IMR-90 (cell line): ENCODE data around the gene TIMM44. TPM values are rescaled to one million over a fixed set of nuclear protein-coding genes. Genes with fewer than 3 reads are reported as not detected.
"Not testable (repeated sequence)": the region's sequence is repeated elsewhere in the genome, so short reads cannot be mapped to it uniquely, and the experiment has no call there.

Experiments used
- ATAC-seq: fragments of 200-7000 bp; cut with Tn5 transposase; 2 replicates; pipeline ENCODE4 v1.9.1; 2020; ENCODE audit warnings: low read depth, mild to moderate bottlenecking, moderate library complexity
- BruUV-seq: library from RNA; stranded (reverse); fragments of 400-500 nt; replicated peaks from 2 replicates; lab custom pipeline; 2021; lab: Mats Ljungman, UMichigan
- CTCF ChIA-PET: fragments of 300-600 bp; formaldehyde crosslinking; extraction: SDS; loops from one replicate; lab custom pipeline; 2021; ENCODE audit warnings: antibody characterized with exemption; lab: Yijun Ruan, JAX
- POLR2A ChIA-PET: fragments of 300-600 bp; sonication (Branson Sonifier 250); formaldehyde crosslinking; loops from one replicate; lab custom pipeline; 2022; ENCODE audit warnings: antibody characterized with exemption; ENCODE audit not compliant: unreplicated experiment; lab: Charles Lee
- DNase-seq: peaks from one replicate; pipeline ENCODE4 v3.0.0; 2013
- H2AFZ ChIP-seq: replicated peaks from 2 replicates; pipeline ENCODE3; 2013; ENCODE audit warnings: low read length, mild to moderate bottlenecking; ENCODE audit not compliant: poor library complexity
- H2AK5ac ChIP-seq: 2 replicates; pipeline ENCODE4 v1.6.1; 2013; ENCODE audit warnings: low read depth, low read length, inconsistent platforms
- H2AK9ac ChIP-seq: replicated peaks from 2 replicates; pipeline ENCODE3; 2013; ENCODE audit warnings: mild to moderate bottlenecking, low read depth, low read length, moderate library complexity; ENCODE audit not compliant: poor library complexity
- H2BK120ac ChIP-seq: 2 replicates; pipeline ENCODE4 v1.6.1; 2013; ENCODE audit warnings: low read depth, low read length, inconsistent platforms
- H2BK15ac ChIP-seq: 3 replicates; pipeline ENCODE4 v1.6.1; 2013; ENCODE audit warnings: low read depth, low read length, inconsistent platforms
- H2BK20ac ChIP-seq: 2 replicates; pipeline ENCODE4 v1.6.1; 2013; ENCODE audit warnings: low read depth, mild to moderate bottlenecking, inconsistent platforms, low read length, moderate library complexity
- H2BK5ac ChIP-seq: 2 replicates; pipeline ENCODE4 v1.6.1; 2013; ENCODE audit warnings: mild to moderate bottlenecking, low read depth, low read length, inconsistent platforms; ENCODE audit not compliant: poor library complexity, severe bottlenecking
- H3K14ac ChIP-seq: replicated peaks from 2 replicates; pipeline ENCODE4 v1.6.1; 2013; ENCODE audit warnings: low read depth, low read length, inconsistent platforms
- H3K18ac ChIP-seq: 2 replicates; pipeline ENCODE4 v1.6.1; 2013; ENCODE audit warnings: low read depth, low read length, control low read depth
- H3K23ac ChIP-seq: 2 replicates; pipeline ENCODE4 v1.6.1; 2013; ENCODE audit warnings: low read depth, low read length, inconsistent platforms
- H3K27ac ChIP-seq: 2 replicates; pipeline ENCODE4 v1.5.1; 2013; ENCODE audit warnings: mild to moderate bottlenecking, control low read depth, low read length; ENCODE audit not compliant: insufficient read depth
- H3K27me3 ChIP-seq: 2 replicates; pipeline ENCODE4 v1.6.1; 2013; ENCODE audit warnings: low read length; ENCODE audit not compliant: control insufficient read depth, insufficient read depth
- H3K36me3 ChIP-seq: 2 replicates; pipeline ENCODE4 v1.6.1; 2013; ENCODE audit warnings: low read length, mixed read lengths; ENCODE audit not compliant: control insufficient read depth, insufficient read depth
- H3K4ac ChIP-seq: 2 replicates; pipeline ENCODE4 v1.6.1; 2013; ENCODE audit warnings: low read depth, low read length, inconsistent platforms
- H3K4me1 ChIP-seq: 2 replicates; pipeline ENCODE4 v1.6.1; 2013; ENCODE audit warnings: low read length, mixed read lengths; ENCODE audit not compliant: control insufficient read depth, insufficient read depth
- H3K4me2 ChIP-seq: 2 replicates; pipeline ENCODE4 v1.6.1; 2013; ENCODE audit warnings: low read depth, mild to moderate bottlenecking, control low read depth, low read length, moderate library complexity
- H3K4me3 ChIP-seq: 2 replicates; pipeline ENCODE4 v1.5.1; 2013; ENCODE audit warnings: low read depth, mild to moderate bottlenecking, control low read depth, low read length, moderate library complexity; ENCODE audit not compliant: insufficient read depth
- H3K56ac ChIP-seq: 2 replicates; pipeline ENCODE4 v1.6.1; 2013; ENCODE audit warnings: low read length, inconsistent platforms; ENCODE audit not compliant: insufficient read depth; ENCODE audit errors: extremely low read depth
- H3K79me1 ChIP-seq, 2 experiments: 2 replicates each; pipeline ENCODE4 v1.6.1; 2013; ENCODE audit warnings: low read length in 2 of 2, inconsistent platforms in 1 of 2, low read depth in 1 of 2
- H3K9ac ChIP-seq: 2 replicates; pipeline ENCODE4 v1.6.1; 2013; ENCODE audit warnings: low read depth, low read length, control low read depth
- H3K9me1 ChIP-seq: 2 replicates; pipeline ENCODE4 v1.6.1; 2013; ENCODE audit warnings: low read length, inconsistent platforms; ENCODE audit not compliant: insufficient read depth
- H3K9me3 ChIP-seq: 2 replicates; pipeline ENCODE4 v1.6.1; 2013; ENCODE audit warnings: low read length; ENCODE audit not compliant: control insufficient read depth, insufficient read depth
- H4K20me1 ChIP-seq: 2 replicates; pipeline ENCODE4 v1.6.1; 2013; ENCODE audit warnings: low read length, inconsistent platforms; ENCODE audit not compliant: insufficient read depth
- H4K5ac ChIP-seq: 2 replicates; pipeline ENCODE4 v1.6.1; 2013; ENCODE audit warnings: mild to moderate bottlenecking, low read depth, low read length, control low read depth
- H4K8ac ChIP-seq, 2 experiments: 2 replicates each; pipeline ENCODE4 v1.6.1; 2013; ENCODE audit warnings: low read depth in 2 of 2, low read length in 2 of 2, control low read depth in 1 of 2, inconsistent platforms in 1 of 2
- H4K91ac ChIP-seq: 2 replicates; pipeline ENCODE4 v1.6.1; 2013; ENCODE audit warnings: low read depth, low read length, inconsistent platforms; ENCODE audit not compliant: insufficient read depth
- BHLHE40 ChIP-seq: fragments of 150-350 bp; IDR thresholded peaks from 2 replicates; pipeline ENCODE4 v1.6.1; 2016; ENCODE audit warnings: mild to moderate bottlenecking, low read depth, low read length
- CEBPB ChIP-seq: IDR thresholded peaks from 2 replicates; pipeline ENCODE4 v1.6.1; 2012; ENCODE audit warnings: low read depth, low read length, improper control_type of control experiment
- FOS ChIP-seq: fragments of 150-350 bp; IDR thresholded peaks from 2 replicates; pipeline ENCODE4 v1.6.1; 2016; ENCODE audit warnings: low read depth, low read length
- MAFK ChIP-seq: IDR thresholded peaks from 2 replicates; pipeline ENCODE4 v1.6.1; 2012; ENCODE audit warnings: low read depth, low read length, improper control_type of control experiment
- MAZ ChIP-seq: IDR thresholded peaks from 2 replicates; pipeline ENCODE4 v1.6.1; 2012; ENCODE audit warnings: low read depth, mild to moderate bottlenecking, low read length, improper control_type of control experiment, moderate library complexity, borderline replicate concordance
- POLR2A ChIP-seq: IDR thresholded peaks from 2 replicates; pipeline ENCODE4 v1.6.1; 2012; ENCODE audit warnings: mild to moderate bottlenecking, low read depth, low read length
- RCOR1 ChIP-seq: IDR thresholded peaks from 2 replicates; pipeline ENCODE4 v1.6.1; 2012; ENCODE audit warnings: mild to moderate bottlenecking, low read length, improper control_type of control experiment; ENCODE audit not compliant: insufficient replicate concordance
- RFX5 ChIP-seq: IDR thresholded peaks from 2 replicates; pipeline ENCODE4 v1.8.0; 2012; ENCODE audit warnings: low read depth, mild to moderate bottlenecking, low read length, moderate library complexity
- WGBS, 2 experiments: methylation state at CpG; one replicate each; pipeline versions ENCODE4 v1.1.5 to v1.1.7; 2013; ENCODE audit warnings: missing lambda C conversion rate in 2 of 2; ENCODE audit not compliant: insufficient read length in 1 of 2; ENCODE audit errors: extremely low coverage in 2 of 2; 5-methylcytosine and 5-hydroxymethylcytosine counted together
- dilution Hi-C: fragments of 300-500 bp; cut with HindIII; formaldehyde crosslinking; loops from one replicate; pipeline ENCODE4 v1.14.3; 2018; ENCODE audit warnings: low sequenced_read_pairs; ENCODE audit not compliant: unreplicated experiment
- in situ Hi-C: fragments of 300-500 bp; cut with MboI; formaldehyde crosslinking; loops from 3 replicates; pipeline ENCODE4 v1.14.3; 2019; ENCODE audit warnings: low sequenced_read_pairs, inconsistent platforms, mixed read lengths
- intact Hi-C: fragments of 100-400 bp; cut with micrococcal nuclease; formaldehyde crosslinking; loops from 2 replicates; pipeline ENCODE4 v1.10.0; 2022
- polyA plus RNA-seq, 3 experiments: library from polyadenylated mRNA; depleted of rRNA; stranded (reverse); fragments of >200 nt; gene quantifications; 2 replicates each; pipeline ENCODE4 v1.2.3, GENCODE V29; 2012; ENCODE audit warnings: low replicate concordance in 1 of 3
- total RNA-seq: library from RNA; depleted of rRNA; stranded (reverse); fragments of >200 nt; gene quantifications from 2 replicates; pipeline ENCODE4 v1.2.3, GENCODE V29; 2012

TIMM44 gene
- total and polyA plus RNA-seq, 2 of the 4 experiments (the other 2 are of a cell fraction) = 37.6 to 52.3 TPM

GRCh38 chr19:7930765-7931164 is 12.7 kb downstream of the TIMM44 start:
- H2AK5ac ChIP-seq = no peak overlapping the region
- H4K5ac ChIP-seq = no peak overlapping the region
- H3K56ac ChIP-seq = no peak overlapping the region
- ChIA-PET POLR2A (no interaction called here), CTCF (interaction anchor here (0.7 to 1.5 kb wide), 2 partner anchors 10 to 13 kb away, joined by 5 read pairs; partner anchors contain the start of genes SNAPC2 and TIMM44)
- ATAC-seq = no peak
- no peak overlapping the region for H3K9ac ChIP-seq
- H3K14ac ChIP-seq = no peak overlapping the region
- no peak overlapping the region for H3K4ac ChIP-seq
- no peak overlapping the region for H2BK5ac ChIP-seq
- no peak overlapping the region for H2BK120ac ChIP-seq
- H3K27me3 ChIP-seq = no peaks in the 10 kb centered on the region
- in situ Hi-C loops = no loop called here
- H2BK20ac ChIP-seq = no peak overlapping the region
- no TSS peak for BruUV-seq
- DNase-seq = no peak
- peaks cover 15% of the 10 kb centered on the region for H4K20me1 ChIP-seq
- H3K4me2 ChIP-seq = no peak overlapping the region
- dilution Hi-C loops = no loop called here
- H4K8ac ChIP-seq = no peak overlapping the region
- no peak overlapping the region for H3K4me3 ChIP-seq
- no peak for TF ChIP-seq BHLHE40
- no peak for TF ChIP-seq FOS
- no peak for TF ChIP-seq CEBPB
- TF ChIP-seq POLR2A = no peak
- TF ChIP-seq RFX5 = no peak
- TF ChIP-seq RCOR1 = no peak
- no peak for TF ChIP-seq MAZ
- TF ChIP-seq MAFK = no peak
- no peak overlapping the region for H3K18ac ChIP-seq
- H2BK15ac ChIP-seq = no peak overlapping the region
- peaks cover 7 to 22% of the 10 kb centered on the region in 2 experiments; a peak in 2 of 4 replicates for H3K79me1 ChIP-seq
- H3K23ac ChIP-seq = no peak overlapping the region
- no peak overlapping the region for H3K27ac ChIP-seq
- no peak overlapping the region for H2AK9ac ChIP-seq
- intact Hi-C loops = no loop called here
- no peaks in the 10 kb centered on the region for H3K9me3 ChIP-seq
- peaks cover 9% of the 10 kb centered on the region; the same call in 1 of the 2 replicates for H3K9me1 ChIP-seq
- WGBS, 2 experiments = 100% methylated on average over 2 of the region's 7 CpGs; no CpG with 5 or more reads in 1 of the 2 experiments
- H2AFZ ChIP-seq = no peak overlapping the region
- peaks cover 21% of the 10 kb centered on the region for H3K4me1 ChIP-seq
- H4K91ac ChIP-seq = no peak overlapping the region
- peaks cover 49% of the 10 kb centered on the region for H3K36me3 ChIP-seq

- H3K4me2 ChIP-seq, H3K9me1 ChIP-seq, intact Hi-C loops, H3K4ac ChIP-seq, H4K5ac ChIP-seq, H3K9me3 ChIP-seq, H4K91ac ChIP-seq, BruUV-seq, POLR2A ChIA-PET, H2AK5ac ChIP-seq, H3K4me3 ChIP-seq, H2AFZ ChIP-seq, H2BK15ac ChIP-seq, H3K14ac ChIP-seq, dilution Hi-C loops, H3K18ac ChIP-seq, ATAC-seq, H3K56ac ChIP-seq, H3K9ac ChIP-seq, H2AK9ac ChIP-seq, DNase-seq, in situ Hi-C loops, H3K23ac ChIP-seq, H3K27me3 ChIP-seq, H2BK20ac ChIP-seq, H4K8ac ChIP-seq, H2BK5ac ChIP-seq, H2BK120ac ChIP-seq, H3K27ac ChIP-seq: not testable (repeated sequence)
- peaks cover 21% of the 10 kb centered on the region for H3K4me1 ChIP-seq
- peaks cover 42% of the 10 kb centered on the region for H3K36me3 ChIP-seq
- H3K79me1 ChIP-seq = peaks cover 7 to 17% of the 10 kb centered on the region in 2 experiments; a peak in 2 of 4 replicates
- CTCF ChIA-PET = interaction anchor here (1.7 to 1.9 kb wide), 2 partner anchors 10 to 40 kb away, joined by 4 to 5 read pairs; partner anchors contain the start of gene SNAPC2
- 91% methylated on average over 5 of the region's 11 CpGs; no CpG with 5 or more reads in 1 of the 2 experiments for WGBS, 2 experiments
- H4K20me1 ChIP-seq = peaks cover 15% of the 10 kb centered on the region
Observed at GRCh38 chr19:7930030-7930429, 13.4 kb downstream of the TIMM44 start.
